Mesenchymal stem cell (in vitro differentiated cells and primary cell): ENCODE data around the gene EXOC3L1.

Source experiments
- DNase-seq: peaks from one replicate; pipeline ENCODE4 v3.0.0-alpha.2; 2013
- H2AFZ ChIP-seq: one replicate; pipeline ENCODE4 v1.6.1; 2013; ENCODE audit warnings: low read depth, mild to moderate bottlenecking, control low read depth, inconsistent platforms, low read length, moderate library complexity
- H2AK5ac ChIP-seq: 2 replicates; pipeline ENCODE4 v1.6.1; 2013; ENCODE audit warnings: low read length, moderate library complexity, mild to moderate bottlenecking, inconsistent platforms; ENCODE audit not compliant: severe bottlenecking
- H2BK120ac ChIP-seq: one replicate; pipeline ENCODE4 v1.6.1; 2013; ENCODE audit warnings: low read depth, mild to moderate bottlenecking, inconsistent platforms, low read length, moderate library complexity
- H2BK12ac ChIP-seq, 2 experiments: one replicate each; pipeline ENCODE4 v1.6.1; 2013; ENCODE audit warnings: inconsistent platforms in 2 of 2, low read length in 2 of 2, mild to moderate bottlenecking in 2 of 2, moderate library complexity in 2 of 2, control low read depth in 1 of 2
- H2BK15ac ChIP-seq: one replicate; pipeline ENCODE4 v1.6.1; 2013; ENCODE audit warnings: mild to moderate bottlenecking, low read depth, inconsistent platforms; ENCODE audit not compliant: poor library complexity, severe bottlenecking
- H2BK5ac ChIP-seq: 2 replicates; pipeline ENCODE4 v1.6.1; 2013; ENCODE audit warnings: low read depth, mild to moderate bottlenecking, low read length, control low read depth, inconsistent platforms; ENCODE audit not compliant: poor library complexity, severe bottlenecking
- H3K14ac ChIP-seq, 2 experiments: one replicate each; pipeline ENCODE4 v1.6.1; 2013; ENCODE audit warnings: inconsistent platforms in 2 of 2, low read length in 2 of 2, control low read depth in 1 of 2, mild to moderate bottlenecking in 1 of 2, moderate library complexity in 1 of 2
- H3K18ac ChIP-seq, 2 experiments: one replicate each; pipeline ENCODE4 v1.6.1; 2013; ENCODE audit warnings: inconsistent platforms in 2 of 2, low read length in 2 of 2, control low read depth in 1 of 2, low read depth in 1 of 2, mild to moderate bottlenecking in 1 of 2
- H3K23ac ChIP-seq, 2 experiments: one replicate each; pipeline ENCODE4 v1.6.1; 2013; ENCODE audit warnings: inconsistent platforms in 2 of 2, low read length in 2 of 2, mild to moderate bottlenecking in 2 of 2, moderate library complexity in 2 of 2, control low read depth in 1 of 2
- H3K27ac ChIP-seq: 2 replicates; pipeline ENCODE4 v1.5.1; 2013; ENCODE audit warnings: mild to moderate bottlenecking, moderate library complexity, low read length, control low read depth, inconsistent platforms; ENCODE audit not compliant: poor library complexity, severe bottlenecking
- H3K27me3 ChIP-seq, 2 experiments: 2 replicates each; pipeline versions ENCODE4 v1.6.1 to v1.7.0; 2013; ENCODE audit warnings: low read length in 2 of 2, mild to moderate bottlenecking in 2 of 2, moderate library complexity in 2 of 2, control low read depth in 1 of 2, inconsistent platforms in 1 of 2; ENCODE audit not compliant: control insufficient read depth in 1 of 2, insufficient read depth in 1 of 2
- H3K36me3 ChIP-seq, 2 experiments: 2 replicates each; pipeline versions ENCODE4 v1.6.1 to v1.7.0; 2013; ENCODE audit warnings: low read length in 2 of 2, control low read depth in 1 of 2, inconsistent platforms in 1 of 2, low read depth in 1 of 2, mild to moderate bottlenecking in 1 of 2; ENCODE audit not compliant: insufficient read depth in 2 of 2, control insufficient read depth in 1 of 2
- H3K4ac ChIP-seq, 2 experiments: one replicate each; pipeline ENCODE4 v1.6.1; 2013; ENCODE audit warnings: inconsistent platforms in 2 of 2, low read length in 2 of 2, mild to moderate bottlenecking in 2 of 2, moderate library complexity in 2 of 2, control low read depth in 1 of 2, low read depth in 1 of 2
- H3K4me1 ChIP-seq: 2 replicates; pipeline ENCODE4 v1.6.1; 2013; ENCODE audit warnings: low read depth, low read length, control low read depth; ENCODE audit not compliant: control insufficient read depth, insufficient read depth
- H3K4me2 ChIP-seq: 2 replicates; pipeline ENCODE4 v1.6.1; 2013; ENCODE audit warnings: low read length, mild to moderate bottlenecking, inconsistent platforms; ENCODE audit not compliant: poor library complexity, severe bottlenecking
- H3K4me3 ChIP-seq, 2 experiments: 2 replicates each; pipeline versions ENCODE4 v1.5.1 to v1.7.0; 2013; ENCODE audit warnings: low read length in 2 of 2, mild to moderate bottlenecking in 2 of 2, control low read depth in 1 of 2, low read depth in 1 of 2; ENCODE audit not compliant: insufficient read depth in 1 of 2
- H3K79me1 ChIP-seq: replicated peaks from 2 replicates; pipeline ENCODE4 v1.6.1; 2013; ENCODE audit warnings: mild to moderate bottlenecking, control low read depth, low read length, inconsistent platforms; ENCODE audit not compliant: poor library complexity, severe bottlenecking
- H3K9ac ChIP-seq: 2 replicates; pipeline ENCODE4 v1.7.0; 2013; ENCODE audit warnings: mild to moderate bottlenecking, low read length, moderate library complexity
- H3K9me3 ChIP-seq: 2 replicates; pipeline ENCODE4 v1.7.0; 2013; ENCODE audit warnings: mild to moderate bottlenecking, low read length; ENCODE audit not compliant: control insufficient read depth
- H4K8ac ChIP-seq: one replicate; pipeline ENCODE4 v1.6.1; 2013; ENCODE audit warnings: inconsistent platforms, mild to moderate bottlenecking, low read length, moderate library complexity
- H4K91ac ChIP-seq: one replicate; pipeline ENCODE4 v1.6.1; 2013; ENCODE audit warnings: mild to moderate bottlenecking, low read length, inconsistent platforms
- WGBS: methylation state at CpG from one replicate; pipeline ENCODE4 v1.1.7; 2013; ENCODE audit warnings: mixed read lengths; 5-methylcytosine and 5-hydroxymethylcytosine counted together

The EXOC3L1 gene

DNA sequence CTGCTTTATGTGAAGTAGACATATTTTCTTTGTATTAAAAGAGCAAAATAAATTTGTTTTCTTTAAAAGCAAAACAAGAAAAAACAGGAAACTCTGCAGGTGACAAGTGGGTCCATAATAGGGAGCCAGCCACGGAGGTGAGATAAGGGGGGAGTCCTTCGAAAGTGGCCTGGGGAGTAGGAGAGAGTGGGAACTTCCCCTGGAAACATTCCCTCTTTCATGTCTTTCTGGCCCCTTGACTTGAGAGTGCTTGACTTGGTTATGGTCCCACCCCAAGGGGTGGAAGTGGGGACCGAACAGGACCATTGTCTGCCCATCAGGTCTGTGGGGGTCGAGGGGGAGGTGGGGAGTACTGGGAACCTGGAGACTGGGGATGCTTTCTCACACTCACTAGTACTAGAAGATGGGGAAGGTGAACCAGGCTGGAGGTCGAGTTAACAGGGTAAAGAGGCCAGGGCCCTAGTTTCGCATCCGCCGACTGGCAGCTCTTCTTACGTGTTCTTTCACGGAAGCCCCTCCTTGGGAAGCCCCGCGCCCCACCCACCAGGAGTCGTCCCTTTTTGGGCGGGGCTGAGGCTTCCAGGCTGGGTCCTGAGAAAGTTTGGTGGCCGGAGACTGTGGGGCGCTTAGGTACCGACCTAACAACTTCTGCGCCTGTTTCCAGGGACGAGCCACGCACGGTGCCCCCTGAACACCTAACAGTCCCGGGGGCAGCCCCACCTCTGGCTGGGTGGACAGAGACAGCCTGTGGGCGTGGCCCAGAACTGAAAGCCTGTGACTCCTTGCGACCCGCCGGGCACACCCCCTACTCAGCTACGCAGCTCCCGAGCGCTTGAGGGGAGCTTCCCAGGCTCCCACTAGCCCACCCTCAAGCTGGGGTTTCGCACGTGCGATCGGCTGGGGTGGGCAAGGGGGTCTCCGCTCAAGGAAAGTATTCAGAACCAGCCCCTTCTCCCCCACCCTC lies 31.0 kb downstream of the EXOC3L1 start:
- peaks cover 52% of the 10 kb centered on the region for H3K4me1 ChIP-seq
- no peak overlapping the region for H2BK5ac ChIP-seq

DNA sequence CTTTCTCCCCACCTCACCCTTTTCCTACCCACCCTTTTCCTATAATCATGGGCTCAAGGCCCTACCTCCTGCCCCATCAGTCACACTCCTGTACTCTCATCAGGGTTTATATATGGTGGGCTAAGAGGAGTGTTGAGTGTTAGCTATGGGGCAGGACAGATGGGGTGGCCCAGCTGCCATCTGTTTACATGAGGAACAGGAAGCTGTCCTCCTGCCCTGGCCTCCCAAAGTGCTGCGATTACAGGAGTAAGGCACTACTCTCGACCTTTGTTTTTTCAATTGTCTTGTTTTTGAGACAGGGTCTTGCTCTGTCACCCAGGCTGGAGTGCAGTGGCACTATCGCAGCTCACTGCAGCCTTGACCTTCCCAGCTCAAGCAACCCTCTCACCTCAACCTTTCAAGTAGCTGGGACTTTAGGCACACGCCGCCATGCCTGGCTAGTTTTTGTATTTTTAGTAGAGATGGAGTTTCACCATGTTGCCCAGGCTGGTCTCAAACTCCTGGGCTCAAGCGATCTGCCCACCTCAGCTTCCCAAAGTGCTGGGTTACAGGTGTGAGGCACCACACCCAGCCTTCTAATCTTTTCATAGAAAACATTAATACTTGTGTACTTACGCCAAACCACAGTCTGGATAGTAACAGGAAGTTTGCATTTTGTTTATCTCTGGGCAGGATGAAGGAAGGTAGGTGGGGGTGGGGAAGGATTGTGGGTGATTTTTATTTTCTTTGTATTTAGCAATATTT lies 31.9 kb downstream of the EXOC3L1 start:
- 71% methylated on average over 7 of the region's 7 CpGs for WGBS
- Histone ChIP-seq H2BK15ac (no peak overlapping the region), H3K27me3 (peaks cover 3 to 48% of the 10 kb centered on the region in 2 experiments), H3K9ac (no peak overlapping the region), H3K4me3 (no peak overlapping the region), H3K4ac (no peak overlapping the region), H3K18ac (no peak overlapping the region), H3K23ac (no peak overlapping the region), H3K36me3 (peaks cover 0 to 6% of the 10 kb centered on the region in 2 experiments), H2BK120ac (no peak overlapping the region), H2BK12ac (peak overlapping the region in 1 of 2 experiments; percentile 25), H3K4me2 (no peak overlapping the region), H4K8ac (no peak overlapping the region), H2AK5ac (no peak overlapping the region), H3K9me3 (no peaks in the 10 kb centered on the region), H3K4me1 (peaks cover 44% of the 10 kb centered on the region), H4K91ac (peak overlapping the region; percentile 31), H3K14ac (peak overlapping the region in 1 of 2 experiments; percentile 16), H2BK5ac (no peak overlapping the region), H3K79me1 (peaks cover 12% of the 10 kb centered on the region), H3K27ac (no peak overlapping the region), H2AFZ (no peak overlapping the region)
- DNase-seq = no peak

More for the DNA sequence above, 31.0 kb downstream of the EXOC3L1 start:
- Histone ChIP-seq H2BK12ac (peak overlapping the region in 1 of 2 experiments; percentile 21), H4K8ac (peak overlapping the region; percentile 46), H4K91ac (no peak overlapping the region), H3K14ac (peak overlapping the region in 1 of 2 experiments; percentile 85), H2AFZ (peak overlapping the region; percentile 29), H3K9me3 (no peaks in the 10 kb centered on the region), H3K4ac (peak overlapping the region; percentile 20 to 52), H2BK15ac (peak overlapping the region; percentile 9), H3K23ac (no peak overlapping the region), H2AK5ac (no peak overlapping the region), H3K9ac (peak overlapping the region; percentile 93), H3K36me3 (peaks cover 4 to 5% of the 10 kb centered on the region in 2 experiments), H3K79me1 (peaks cover 14% of the 10 kb centered on the region), H3K18ac (peak overlapping the region in 1 of 2 experiments; percentile 84), H3K4me3 (peak overlapping the region; percentile 75 to 99), H2BK120ac (no peak overlapping the region), H3K27ac (no peak overlapping the region), H3K4me2 (peak overlapping the region; percentile 99), H3K27me3 (peaks cover 3 to 48% of the 10 kb centered on the region in 2 experiments)
- DNase-seq = peak; percentile 63
- 1% methylated on average over 32 of the region's 34 CpGs for WGBS

DNA sequence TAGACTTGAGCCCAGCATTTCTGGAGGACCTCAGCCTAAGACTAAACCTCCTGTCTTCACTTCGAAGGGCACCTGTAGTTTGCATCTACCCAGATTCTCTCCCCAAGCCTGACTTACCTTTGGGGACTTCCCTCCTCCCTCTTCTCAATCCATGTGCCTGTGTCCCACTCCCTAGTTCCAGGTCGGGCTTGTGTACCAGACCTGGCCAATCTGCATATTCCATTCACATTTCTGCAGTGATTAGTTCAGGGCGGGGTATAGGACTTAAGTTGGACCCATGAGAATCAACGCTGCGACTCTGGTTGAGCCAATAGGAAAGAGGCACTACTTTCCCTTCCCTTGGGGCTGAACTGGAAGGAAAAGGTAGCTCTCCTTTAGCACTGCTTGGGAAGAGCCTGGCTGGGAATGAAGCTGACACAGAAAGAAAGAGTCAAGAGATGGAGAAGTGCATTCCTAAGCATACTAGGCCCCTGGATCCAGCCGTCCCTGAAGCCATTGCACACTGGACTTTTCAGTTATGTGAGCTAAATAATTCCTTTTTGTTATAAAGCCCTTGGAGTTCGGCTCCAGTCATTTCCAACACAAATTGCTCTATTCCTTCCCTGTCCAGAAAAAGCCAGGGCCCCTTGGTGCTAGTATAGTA lies 32.7 kb downstream of the EXOC3L1 start:
- no peak overlapping the region for H2AFZ ChIP-seq
- no peak overlapping the region for H3K4me3 ChIP-seq
- no peak overlapping the region for H3K4me2 ChIP-seq
- DNase-seq = no peak
- H3K79me1 ChIP-seq = peaks cover 12% of the 10 kb centered on the region
- peaks cover 38% of the 10 kb centered on the region for H3K4me1 ChIP-seq
- WGBS = 73% methylated on average over 7 of the region's 7 CpGs
- no peak overlapping the region for H2BK5ac ChIP-seq
- no peak overlapping the region for H3K23ac ChIP-seq
- no peak overlapping the region for H4K91ac ChIP-seq
- peaks cover 0 to 6% of the 10 kb centered on the region in 2 experiments for H3K36me3 ChIP-seq
- peaks cover 0 to 45% of the 10 kb centered on the region in 2 experiments for H3K27me3 ChIP-seq
- no peak overlapping the region for H3K18ac ChIP-seq
- no peak overlapping the region for H3K4ac ChIP-seq
- H2AK5ac ChIP-seq = no peak overlapping the region
- no peak overlapping the region for H3K27ac ChIP-seq
- H2BK15ac ChIP-seq = no peak overlapping the region
- no peaks in the 10 kb centered on the region for H3K9me3 ChIP-seq
- H2BK120ac ChIP-seq = no peak overlapping the region
- no peak overlapping the region for H4K8ac ChIP-seq
- no peak overlapping the region for H3K14ac ChIP-seq
- H3K9ac ChIP-seq = no peak overlapping the region
- no peak overlapping the region for H2BK12ac ChIP-seq
